ENCODE measurements around the gene SYPL2. TPM values are rescaled to one million over a fixed set of nuclear protein-coding genes. Genes with fewer than 3 reads are reported as not detected.

The SYPL2 gene
- polyA plus RNA-seq, 3 donors from 2014 or later, result 0.08 to 0.28 TPM; not detected in 1

GRCh38 chr1:109521002-109521951 lies 54.9 kb downstream of the SYPL2 start:
- H3K36me3 Mint-ChIP-seq, result no peaks in the 10 kb centered on the region
- no peak overlapping the region for H3K27ac Mint-ChIP-seq
- no peaks in the 10 kb centered on the region for H3K9me3 Mint-ChIP-seq
- H3K27me3 Mint-ChIP-seq (ENCODE audit: low read depth in 3 of 3), result peaks cover 1 to 4% (median 4%) of the 10 kb centered on the region in 3 donors
- no peak overlapping the region for H3K4me3 Mint-ChIP-seq
- DNase-seq, result no peak
- H3K4me1 Mint-ChIP-seq, result no peaks in the 10 kb centered on the region

- H3K9me3 Mint-ChIP-seq, result no peaks in the 10 kb centered on the region
- no peak overlapping the region for H3K27ac Mint-ChIP-seq
- H3K4me1 Mint-ChIP-seq, result no peaks in the 10 kb centered on the region
- H3K36me3 Mint-ChIP-seq, result no peaks in the 10 kb centered on the region
- no peak for DNase-seq
- peaks cover 2 to 4% (median 4%) of the 10 kb centered on the region in 3 donors for H3K27me3 Mint-ChIP-seq (ENCODE audit: low read depth in 3 of 3)
- H3K4me3 Mint-ChIP-seq, result no peak overlapping the region
These were observed 55.7 kb downstream of the SYPL2 start for GRCh38 chr1:109522026-109522425.

- no peaks in the 10 kb centered on the region for H3K9me3 Mint-ChIP-seq
- peaks cover 3 to 7% (median 4%) of the 10 kb centered on the region in 3 donors for H3K27me3 Mint-ChIP-seq (ENCODE audit: low read depth in 3 of 3)
- H3K36me3 Mint-ChIP-seq, result no peaks in the 10 kb centered on the region
- no peak overlapping the region for H3K27ac Mint-ChIP-seq
- H3K4me3 Mint-ChIP-seq, result no peak overlapping the region
- no peaks in the 10 kb centered on the region for H3K4me1 Mint-ChIP-seq
- no peak for DNase-seq
These were observed 57.4 kb downstream of the SYPL2 start for GRCh38 chr1:109523706-109524105.

GRCh38 chr1:109527098-109527811 lies 60.9 kb downstream of the SYPL2 start:
- Mint-ChIP-seq H3K36me3 (no peaks in the 10 kb centered on the region), H3K27ac (no peak overlapping the region), H3K4me1 (peaks cover 2 to 4% of the 10 kb centered on the region in 2 donors), H3K9me3 (no peaks in the 10 kb centered on the region), H3K4me3 (no peak overlapping the region), H3K27me3 (ENCODE audit: low read depth in 3 of 3) (peaks cover 2 to 4% (median 3%) of the 10 kb centered on the region in 3 donors)
- no peak for DNase-seq

GRCh38 chr1:109527846-109528695 lies 61.7 kb downstream of the SYPL2 start:
- Mint-ChIP-seq H3K9me3 (no peaks in the 10 kb centered on the region), H3K36me3 (no peaks in the 10 kb centered on the region), H3K27ac (no peak overlapping the region), H3K27me3 (ENCODE audit: low read depth in 3 of 3) (peaks cover 2 to 7% (median 6%) of the 10 kb centered on the region in 3 donors), H3K4me3 (no peak overlapping the region), H3K4me1 (peaks cover 10% of the 10 kb centered on the region in 2 donors)
- DNase-seq, result no peak

GRCh38 chr1:109528712-109529111 lies 62.4 kb downstream of the SYPL2 start:
- Mint-ChIP-seq H3K4me1 (peaks cover 10 to 11% of the 10 kb centered on the region in 2 donors), H3K36me3 (no peaks in the 10 kb centered on the region), H3K9me3 (no peaks in the 10 kb centered on the region), H3K4me3 (no peak overlapping the region), H3K27me3 (ENCODE audit: low read depth in 3 of 3) (peaks cover 2 to 9% (median 6%) of the 10 kb centered on the region in 3 donors), H3K27ac (no peak overlapping the region)
- no peak for DNase-seq

GRCh38 chr1:109529881-109530456 lies 63.6 kb downstream of the SYPL2 start:
- H3K27ac Mint-ChIP-seq, result no peak overlapping the region
- peaks cover 0 to 9% (median 8%) of the 10 kb centered on the region in 3 donors for H3K27me3 Mint-ChIP-seq (ENCODE audit: low read depth in 3 of 3)
- no peaks in the 10 kb centered on the region for H3K36me3 Mint-ChIP-seq
- H3K4me3 Mint-ChIP-seq, result no peak overlapping the region
- H3K4me1 Mint-ChIP-seq, result peaks cover 10 to 11% of the 10 kb centered on the region in 2 donors
- no peak for DNase-seq
- H3K9me3 Mint-ChIP-seq, result no peaks in the 10 kb centered on the region

- H3K27ac Mint-ChIP-seq, result no peak overlapping the region
- H3K9me3 Mint-ChIP-seq, result no peaks in the 10 kb centered on the region
- peaks cover 0 to 9% (median 8%) of the 10 kb centered on the region in 3 donors for H3K27me3 Mint-ChIP-seq (ENCODE audit: low read depth in 3 of 3)
- no peak for DNase-seq
- no peaks in the 10 kb centered on the region for H3K36me3 Mint-ChIP-seq
- peaks cover 10 to 11% of the 10 kb centered on the region in 2 donors for H3K4me1 Mint-ChIP-seq
- H3K4me3 Mint-ChIP-seq, result peak overlapping the region in 1 of 5 donors; percentile 53
These were observed 64.2 kb downstream of the SYPL2 start for GRCh38 chr1:109530457-109531087.

GRCh38 chr1:109531380-109531779 lies 65.0 kb downstream of the SYPL2 start:
- H3K4me3 Mint-ChIP-seq, result no peak overlapping the region
- DNase-seq, result no peak

More at GRCh38 chr1:109531380-109531779, 65.0 kb downstream of the SYPL2 start:
- peak overlapping the region in 1 of 6 donors; percentile 8 for H3K27ac Mint-ChIP-seq
- H3K27me3 Mint-ChIP-seq (ENCODE audit: low read depth in 3 of 3), result peaks cover 0 to 9% (median 8%) of the 10 kb centered on the region in 3 donors
- H3K4me1 Mint-ChIP-seq, result peaks cover 10 to 11% of the 10 kb centered on the region in 2 donors
- H3K36me3 Mint-ChIP-seq, result no peaks in the 10 kb centered on the region
- H3K9me3 Mint-ChIP-seq, result no peaks in the 10 kb centered on the region

Other genes with a start within 250 kb of the SYPL2 start
- gene CELSR2, start 217.0 kb upstream of the SYPL2 start, polyA plus RNA-seq, result under 1 TPM in 2 of 3 donors, not detected in 1; 0.17 to 0.77 TPM
- gene PSRC1, start 183.4 kb upstream of the SYPL2 start, polyA plus RNA-seq, result under 1 TPM in 2 of 3 donors, not detected in 1; 0.69 to 0.87 TPM
- not detected for gene MYBPHL, start 159.5 kb upstream of the SYPL2 start, polyA plus RNA-seq
- 1 to 10 TPM in 1 of 3 donors, under 1 TPM in 1, not detected in 1; 0.54 to 1.6 TPM for gene SORT1, start 68.6 kb upstream of the SYPL2 start, polyA plus RNA-seq
- 100 to 1,000 TPM; 115 to 146 (median 123) TPM for gene PSMA5, start 40.1 kb upstream of the SYPL2 start, polyA plus RNA-seq
- 1 to 10 TPM in 2 of 3 donors, under 1 TPM in 1; 0.94 to 8.9 (median 4.1) TPM for gene ATXN7L2, start 17.4 kb downstream of the SYPL2 start, polyA plus RNA-seq
- 10 to 100 TPM in 2 of 3 donors, 1 to 10 TPM in 1; 8.8 to 20.3 (median 10.2) TPM for gene CYB561D1, start 27.5 kb downstream of the SYPL2 start, polyA plus RNA-seq
- gene AMIGO1, start 43.2 kb downstream of the SYPL2 start, polyA plus RNA-seq, result 10 to 100 TPM in 1 of 3 donors, 1 to 10 TPM in 2; 3.6 to 12.5 (median 5.0) TPM
- gene GPR61, start 73.3 kb downstream of the SYPL2 start, polyA plus RNA-seq, result not detected
- gene GNAI3, start 82.1 kb downstream of the SYPL2 start, polyA plus RNA-seq, result 10 to 100 TPM in 2 of 3 donors, 1 to 10 TPM in 1; 8.8 to 16.8 (median 10.3) TPM
- gene GNAT2, start 153.1 kb downstream of the SYPL2 start, polyA plus RNA-seq, result not detected
- gene AMPD2, start 153.3 kb downstream of the SYPL2 start, polyA plus RNA-seq, result 10 to 100 TPM; 14.7 to 40.3 (median 28.3) TPM
- 10 to 100 TPM; 10.9 to 33.4 (median 21.0) TPM for gene GSTM4, start 189.6 kb downstream of the SYPL2 start, polyA plus RNA-seq
- gene GSTM2, start 201.5 kb downstream of the SYPL2 start, polyA plus RNA-seq, result 10 to 100 TPM; 32.6 to 51.2 (median 42.5) TPM
- gene GSTM1, start 221.3 kb downstream of the SYPL2 start, polyA plus RNA-seq, result 10 to 100 TPM in 1 of 3 donors, not detected in 2; 35.4 TPM
- under 1 TPM in 1 of 3 donors, not detected in 2; 0.23 TPM for gene GSTM5, start 245.7 kb downstream of the SYPL2 start, polyA plus RNA-seq

Measured in immature natural killer cell (primary cell).